ENCODE results near the gene NAB1.
A peak's percentile ranks its signal among the peaks of the same experiment; 100 is the strongest.

Gene NAB1

DNA sequence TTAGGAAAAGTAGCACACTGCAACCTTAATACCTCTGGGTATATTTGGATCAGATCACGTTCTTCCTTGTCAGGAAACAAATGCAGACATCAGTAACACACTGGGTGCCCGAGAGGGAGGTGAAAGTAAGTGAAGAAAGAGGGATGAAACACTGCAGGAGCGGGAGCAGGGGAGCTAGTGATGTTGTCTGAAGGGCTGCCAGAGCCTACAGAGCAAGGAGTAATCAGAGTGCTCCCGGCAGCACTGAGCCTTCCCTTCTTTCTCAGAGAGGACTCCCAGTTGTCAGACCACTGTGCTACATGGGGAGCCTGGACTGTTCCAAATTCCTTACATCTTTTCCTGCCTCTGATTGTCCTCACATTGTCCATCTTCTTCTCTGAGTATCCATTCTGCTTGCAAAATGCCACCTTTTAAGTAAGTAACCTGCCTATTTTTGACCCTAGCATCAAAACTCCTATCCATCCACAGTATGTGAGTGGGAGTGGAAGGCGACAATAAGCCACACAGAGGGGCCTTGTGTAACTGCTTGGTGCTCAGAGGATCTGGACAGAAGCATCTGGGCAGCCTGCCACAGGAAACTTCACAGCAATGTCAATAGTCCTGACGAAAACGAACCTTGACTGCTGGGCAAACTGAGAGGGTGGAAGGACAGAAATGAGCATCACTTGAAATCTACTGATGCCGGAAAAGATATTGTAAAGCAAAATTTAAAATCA lies 10.8 kb upstream of the NAB1 start:
- DNase-seq: no peak

DNA sequence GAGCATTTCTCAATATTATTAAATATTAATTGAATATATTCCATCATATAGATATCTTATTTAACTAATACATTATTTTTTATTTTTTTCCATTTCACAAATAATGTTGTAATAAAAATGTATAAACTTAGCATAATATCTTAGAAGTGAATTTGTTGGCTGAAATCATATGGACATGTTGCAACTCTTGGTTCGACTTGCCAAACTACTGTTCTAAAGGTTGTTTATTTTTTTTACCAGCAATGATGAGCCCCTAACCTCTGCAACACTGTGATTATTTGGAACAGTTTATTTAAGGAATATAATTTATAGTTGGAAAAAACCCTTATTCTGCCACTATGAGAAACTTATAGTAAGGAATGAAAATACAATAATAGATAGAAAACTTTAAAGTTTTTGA lies 8.8 kb upstream of the NAB1 start:
- DNase-seq: no peak

DNA sequence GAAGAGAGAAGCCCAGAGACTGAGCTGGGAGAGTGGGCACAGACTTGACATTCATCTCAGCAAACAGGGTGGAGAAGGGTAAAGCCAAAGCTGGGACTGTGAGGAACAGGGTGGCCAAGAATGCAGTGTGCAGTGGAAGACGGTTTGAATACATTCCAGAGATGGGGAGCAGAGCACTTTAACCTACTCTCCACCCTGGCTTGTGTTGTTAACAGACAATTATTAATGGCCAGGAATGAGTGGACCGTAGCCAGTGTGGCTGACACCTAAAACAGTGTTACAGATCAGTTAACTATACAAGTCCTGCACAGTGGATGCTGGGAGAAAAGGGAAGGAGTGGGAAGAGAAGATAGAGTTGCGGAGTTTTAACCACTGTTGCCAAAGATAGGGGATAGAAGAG lies 7.4 kb upstream of the NAB1 start:
- DNase-seq: no peak

DNA sequence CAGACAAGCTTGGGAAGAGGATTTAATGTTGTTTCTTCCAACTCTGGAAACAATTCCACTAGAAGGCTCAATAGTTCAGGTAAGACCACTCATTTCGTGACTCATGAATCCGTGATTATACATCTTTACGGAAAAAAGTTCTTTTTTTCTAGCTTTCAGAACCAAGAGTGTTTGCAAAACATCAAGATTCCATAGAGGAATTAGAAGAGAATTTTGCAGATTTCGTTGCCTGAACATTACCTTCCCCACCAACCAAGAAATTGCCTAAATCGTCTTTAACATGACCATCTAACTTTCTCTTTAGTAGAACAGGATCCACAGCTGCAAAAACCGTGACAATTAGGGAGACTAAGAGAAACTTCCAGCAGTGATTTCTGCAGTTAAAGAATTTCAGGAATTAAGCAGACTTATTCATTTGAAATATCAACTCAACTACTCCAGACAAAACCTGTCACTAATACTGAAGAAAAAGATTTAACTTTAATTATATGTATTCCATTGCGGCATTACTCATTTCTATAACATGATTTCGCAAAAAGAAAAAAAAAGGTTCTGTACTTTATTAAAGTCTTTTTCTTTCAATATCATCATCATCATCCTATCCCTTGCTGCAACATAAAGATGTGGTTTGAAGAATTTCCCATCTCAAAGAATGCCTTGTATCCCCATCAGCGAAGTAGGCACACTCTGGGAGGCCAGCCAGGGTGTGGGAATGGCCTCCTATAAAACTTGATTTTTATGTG lies 1.9 kb upstream of the NAB1 start:
- DNase-seq: no peak

DNA sequence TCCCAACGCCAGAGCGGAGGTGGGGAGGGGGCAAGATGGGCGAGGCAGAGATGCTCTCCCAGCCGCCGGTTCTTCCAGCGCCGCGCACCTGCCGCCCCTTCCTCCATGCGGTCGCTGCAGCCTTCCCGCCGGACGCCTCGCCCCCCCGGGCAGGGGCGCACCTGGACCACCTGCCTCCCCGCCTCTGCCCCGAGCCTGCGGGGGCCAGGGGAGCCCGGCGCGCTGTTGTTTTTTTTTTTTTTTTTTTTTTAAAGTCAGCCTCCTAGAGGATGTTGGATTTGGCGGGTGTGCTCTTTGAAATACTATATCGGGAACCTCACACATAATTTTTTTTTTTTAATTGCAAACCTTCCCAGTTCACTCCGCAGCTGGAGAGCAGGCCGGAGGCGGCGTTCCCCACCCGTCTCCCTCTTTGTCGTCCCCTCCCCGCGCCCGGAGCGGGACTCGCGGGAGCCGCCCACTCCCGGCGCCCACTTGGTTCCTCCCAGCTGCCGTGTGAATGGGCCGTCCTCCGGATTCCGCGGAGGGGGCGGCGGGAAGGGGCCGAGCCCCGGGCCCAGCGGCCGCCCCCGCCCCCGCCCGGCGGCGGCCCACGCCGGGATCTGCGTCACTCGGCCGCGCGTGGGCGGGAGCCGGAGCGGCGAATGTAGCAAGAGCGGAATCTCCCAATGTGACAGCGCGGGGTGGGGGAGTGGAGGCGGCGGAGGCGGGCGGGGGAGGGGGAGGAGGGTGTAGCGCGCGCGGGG lies 421 bp upstream of the NAB1 start:
- peak; percentile 86 to 90 for DNase-seq

DNA sequence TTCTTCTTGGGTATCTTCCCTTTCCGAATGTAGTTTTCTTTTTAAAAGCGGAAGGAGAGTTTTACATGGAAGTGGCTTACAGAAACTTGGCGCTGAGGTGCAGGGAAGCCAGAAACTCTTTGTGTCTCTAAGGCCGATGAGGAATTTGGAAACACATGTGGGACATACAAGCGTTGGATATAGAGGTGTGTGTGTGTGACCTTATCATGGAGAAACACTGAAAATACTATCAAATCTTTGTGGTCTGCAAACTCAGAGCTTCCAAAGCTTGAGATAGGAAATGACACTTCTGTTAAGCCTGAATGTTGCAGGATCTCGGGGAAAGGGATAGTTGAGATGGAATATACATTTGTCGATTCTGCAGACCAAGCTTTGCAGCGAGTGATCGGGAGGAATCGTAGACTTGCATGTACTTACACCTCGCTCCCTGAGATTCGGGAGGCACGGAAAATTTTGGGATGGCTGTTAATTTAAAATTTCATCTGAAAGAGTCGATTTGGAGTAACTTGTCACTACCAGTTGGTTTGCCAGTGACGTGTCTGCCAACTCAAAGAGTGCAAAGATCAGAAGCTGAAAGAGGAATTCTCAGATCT lies 1.0 kb downstream of the NAB1 start:
- DNase-seq: peak in 1 of 2 experiments; percentile 26

DNA sequence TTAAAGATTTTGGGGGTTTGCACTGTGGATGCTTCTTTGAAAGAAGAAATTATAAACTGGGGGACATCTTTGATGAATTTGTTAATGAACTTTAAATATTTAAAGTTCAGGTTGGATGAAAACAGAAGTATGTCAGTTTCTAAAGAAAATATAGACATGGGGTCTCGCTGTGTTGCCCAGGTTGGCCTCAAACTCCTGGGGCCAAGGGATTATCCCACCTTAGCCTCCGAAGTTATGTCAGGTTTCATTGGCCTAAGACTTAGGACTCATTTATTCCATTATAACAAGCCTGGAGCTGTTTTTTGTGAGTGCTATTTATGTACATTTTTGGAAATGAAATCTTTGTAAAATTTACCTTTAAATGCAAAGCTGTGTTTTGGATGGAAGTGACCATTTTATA lies 2.5 kb downstream of the NAB1 start:
- DNase-seq: no peak

DNA sequence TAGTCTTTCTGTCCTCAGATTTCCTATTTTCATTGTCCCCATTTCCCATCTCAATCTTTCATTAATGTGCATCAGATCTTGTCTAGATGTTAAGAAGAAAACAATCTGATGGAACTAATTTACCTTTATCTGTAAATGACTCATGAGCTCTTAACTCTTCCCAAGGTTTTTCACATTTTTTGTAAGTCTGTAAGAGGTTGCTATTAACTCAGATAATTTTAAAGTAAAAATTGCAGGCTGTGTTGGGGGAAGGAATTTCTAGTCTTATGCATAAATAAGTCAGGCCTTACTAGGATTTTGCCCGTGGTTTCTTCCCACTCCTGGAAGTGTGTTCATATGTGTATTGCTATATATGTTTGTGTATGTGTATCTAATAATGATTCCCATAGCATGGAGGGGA lies 4.3 kb downstream of the NAB1 start:
- no peak for DNase-seq

DNA sequence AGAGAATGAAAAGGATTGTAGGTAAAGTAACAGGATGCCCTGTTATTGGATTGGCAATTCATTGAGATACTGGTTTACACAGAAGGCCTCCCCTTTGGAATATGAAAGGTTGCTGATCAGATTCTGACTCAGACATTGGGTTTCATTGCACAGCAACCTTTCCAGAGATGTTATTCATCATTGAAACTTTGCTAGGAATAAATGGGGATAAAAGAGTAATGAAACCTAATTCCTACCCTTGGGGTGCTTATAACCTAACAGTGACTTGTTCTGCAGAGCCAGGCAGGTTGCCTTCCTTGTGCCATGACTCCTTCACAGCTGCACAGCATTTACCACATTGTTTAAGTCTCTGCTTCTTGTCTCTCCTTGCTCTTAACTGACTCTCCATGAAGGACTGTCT lies 5.0 kb downstream of the NAB1 start:
- DNase-seq: no peak

DNA sequence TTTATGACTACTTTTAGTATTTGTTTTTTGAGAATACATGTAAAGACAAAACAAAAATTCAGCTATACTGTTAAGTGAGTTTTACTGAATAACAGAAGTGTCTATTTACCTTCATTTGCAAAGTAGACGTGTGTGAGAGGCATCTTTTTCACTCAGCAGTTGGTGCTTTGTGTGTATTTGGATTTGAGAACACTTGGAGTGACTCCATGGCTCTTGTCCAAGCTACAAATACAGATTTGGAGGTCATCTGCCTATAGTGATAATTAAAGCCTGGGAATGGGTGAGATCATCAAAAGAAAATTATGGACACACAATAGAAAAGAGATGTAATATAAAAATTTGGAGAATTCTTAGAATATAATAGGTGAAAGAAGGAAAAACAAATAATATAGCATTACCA lies 6.2 kb downstream of the NAB1 start:
- DNase-seq: no peak

DNA sequence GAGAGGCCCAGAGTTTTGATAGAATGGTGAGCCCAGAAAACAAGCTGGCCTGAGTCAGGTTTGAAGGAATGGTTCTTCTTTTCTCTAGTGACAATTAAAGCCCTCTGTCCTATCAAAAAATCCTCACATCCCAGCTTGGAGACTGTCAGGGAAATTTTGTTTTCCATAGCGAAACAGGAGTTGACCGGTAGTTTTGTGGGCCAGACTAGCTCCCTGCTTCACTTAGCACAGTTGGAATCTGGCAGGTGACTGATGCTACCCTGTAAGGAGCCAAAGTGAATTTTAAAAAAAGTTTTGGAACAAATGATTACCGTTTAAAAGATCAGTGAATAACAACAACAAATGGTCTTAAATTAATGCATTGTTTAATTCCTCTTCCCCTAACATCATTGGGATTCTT lies 6.7 kb downstream of the NAB1 start:
- no peak for DNase-seq

DNA sequence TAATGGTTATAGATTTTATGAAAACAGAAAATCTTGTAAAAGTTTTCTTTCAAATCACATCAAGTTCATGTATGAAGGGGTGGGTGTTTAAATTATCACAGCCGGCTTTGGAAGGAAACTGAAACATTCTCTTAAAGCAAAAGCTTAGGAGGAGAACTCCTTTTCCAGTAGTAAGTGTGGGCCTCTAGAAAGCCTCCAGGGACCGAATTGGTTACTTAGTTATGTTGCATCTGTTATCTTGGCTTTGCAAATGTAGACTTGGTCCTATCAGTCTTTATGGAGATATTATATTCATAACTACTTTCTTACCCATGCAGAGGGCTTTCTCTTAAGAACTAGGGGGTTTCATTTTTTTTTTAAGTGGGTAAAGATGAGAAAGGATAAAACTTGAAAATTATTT lies 7.4 kb downstream of the NAB1 start:
- no peak for DNase-seq

DNA sequence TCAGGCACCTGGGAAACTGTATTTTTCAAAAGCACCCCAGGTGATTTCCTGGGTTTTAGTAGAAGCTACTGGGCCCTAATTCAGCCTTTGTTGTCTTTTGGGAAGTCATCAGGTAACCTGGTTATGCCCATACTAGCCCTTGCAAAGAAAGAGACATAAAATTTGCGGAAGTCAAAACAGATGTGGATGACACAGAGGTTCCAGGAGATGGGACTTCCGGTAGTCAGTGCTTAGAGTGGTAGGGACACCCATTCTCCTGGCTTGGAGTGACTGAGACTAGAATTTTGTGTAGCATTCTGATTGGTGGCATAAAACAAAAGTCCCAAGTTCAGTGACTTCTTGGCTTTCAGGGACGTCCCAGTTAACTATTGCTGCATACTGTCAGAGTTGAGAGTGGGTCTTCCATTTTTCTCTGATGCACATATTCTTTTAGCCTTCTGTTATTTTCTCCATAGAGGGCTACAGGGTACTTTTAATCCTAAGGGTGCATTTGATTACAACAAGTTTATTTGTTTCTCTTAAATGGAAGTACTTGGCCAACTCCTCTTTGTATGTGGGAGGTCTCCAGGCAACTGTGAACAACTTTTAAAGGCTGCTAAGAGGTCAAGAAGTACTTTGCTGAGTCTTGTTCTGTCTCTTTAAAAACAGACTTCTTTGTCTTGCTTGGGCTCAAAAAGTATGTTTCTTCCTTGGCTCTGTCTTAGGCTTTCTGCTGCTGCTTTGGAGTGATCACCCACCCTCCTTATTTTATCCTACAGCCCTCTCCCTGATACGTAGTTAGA lies 8.8 kb downstream of the NAB1 start:
- DNase-seq: no peak

DNA sequence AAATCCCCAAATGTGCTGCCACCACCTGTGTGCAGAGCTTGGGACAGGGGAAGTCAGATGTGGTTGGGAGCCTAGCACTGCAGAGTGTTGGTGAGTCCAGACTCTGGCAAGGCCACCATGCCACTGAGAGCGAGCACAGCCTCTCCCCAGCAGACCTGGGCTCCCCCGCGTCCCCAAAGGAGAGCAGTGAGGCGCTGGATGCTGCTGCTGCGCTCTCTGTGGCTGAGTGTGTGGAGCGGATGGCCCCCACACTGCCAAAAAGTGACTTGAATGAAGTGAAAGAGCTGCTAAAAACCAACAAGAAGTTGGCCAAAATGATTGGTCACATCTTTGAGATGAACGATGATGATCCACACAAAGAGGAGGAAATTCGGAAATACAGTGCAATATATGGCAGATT lies 10.7 kb downstream of the NAB1 start:
- DNase-seq: no peak

DNA sequence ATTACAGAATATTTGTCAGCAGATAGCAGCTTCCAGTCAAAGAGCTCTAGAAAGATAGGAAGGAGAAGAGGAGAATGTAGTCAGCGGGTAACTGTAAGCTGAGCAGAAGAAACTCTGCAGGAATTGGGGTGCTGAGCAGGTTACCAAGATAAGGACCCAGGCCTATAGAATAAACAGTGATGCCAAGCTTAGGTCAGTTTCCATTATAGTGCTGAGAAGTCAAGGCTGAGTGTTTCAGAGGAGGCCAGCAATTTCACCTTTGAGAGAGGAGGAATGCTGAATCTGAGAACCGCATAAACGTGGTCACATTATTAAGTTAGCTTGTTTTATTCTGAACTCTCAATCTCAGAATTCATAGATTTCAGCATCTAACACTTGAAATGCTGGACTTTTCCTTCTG lies 13.9 kb downstream of the NAB1 start:
- DNase-seq: no peak

DNA sequence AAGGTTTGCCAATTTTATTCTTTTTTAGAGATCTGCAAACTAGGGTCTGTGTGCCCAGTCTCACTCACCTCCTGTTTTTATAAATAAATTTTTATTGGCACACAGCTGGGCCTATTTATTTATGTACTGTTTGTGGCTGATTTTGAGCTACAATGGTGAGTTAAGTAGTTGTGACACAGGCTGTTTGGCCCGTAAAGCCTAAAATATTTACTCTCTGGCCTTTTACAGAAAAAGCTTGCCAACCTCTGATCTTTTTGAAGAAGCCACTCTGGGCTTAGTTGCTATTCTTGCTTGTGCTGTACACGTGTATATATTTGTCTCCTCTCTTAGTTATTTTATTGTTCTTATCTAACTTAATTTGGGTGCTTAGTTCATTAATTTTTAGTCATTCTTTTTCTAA lies 14.5 kb downstream of the NAB1 start:
- DNase-seq: no peak

DNA sequence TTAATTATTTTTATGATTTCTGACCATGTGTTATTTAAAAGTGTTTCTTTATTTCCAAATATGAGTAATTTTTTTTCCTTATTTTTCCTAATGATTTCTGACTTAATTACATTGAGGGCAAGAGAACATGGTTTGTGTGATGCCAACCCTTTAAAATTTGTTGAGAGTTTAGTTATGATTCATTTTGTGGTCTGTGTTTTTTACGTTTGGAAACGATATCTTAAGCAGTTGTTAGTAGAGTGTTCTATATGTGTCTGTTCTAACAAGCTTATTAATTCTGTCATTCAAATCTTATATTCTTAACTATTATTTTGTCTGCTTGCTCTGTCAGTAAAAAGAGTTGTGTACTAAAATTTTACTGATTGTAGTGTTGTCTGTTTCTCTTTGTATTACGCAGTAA lies 15.0 kb downstream of the NAB1 start:
- no peak for DNase-seq

DNA sequence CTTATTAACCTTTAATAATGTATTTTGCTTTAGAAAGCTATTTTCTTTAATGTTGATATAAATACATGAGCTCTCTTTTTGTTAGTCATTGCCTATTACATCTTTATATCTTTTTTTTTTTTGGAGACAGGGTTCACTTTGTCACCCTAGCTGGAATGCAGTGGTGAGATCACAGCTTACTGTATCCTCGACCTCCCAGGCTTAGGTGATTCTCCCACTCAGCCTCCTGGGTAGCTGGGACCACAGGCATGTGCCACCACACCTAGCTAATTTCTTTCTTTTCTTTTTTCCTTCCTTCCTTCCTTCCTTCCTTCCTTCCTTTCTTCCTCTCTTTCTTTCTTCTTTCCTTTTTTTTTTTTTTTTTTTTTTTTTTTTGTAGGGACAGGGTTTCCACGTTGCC lies 15.4 kb downstream of the NAB1 start:
- DNase-seq: no peak

DNA sequence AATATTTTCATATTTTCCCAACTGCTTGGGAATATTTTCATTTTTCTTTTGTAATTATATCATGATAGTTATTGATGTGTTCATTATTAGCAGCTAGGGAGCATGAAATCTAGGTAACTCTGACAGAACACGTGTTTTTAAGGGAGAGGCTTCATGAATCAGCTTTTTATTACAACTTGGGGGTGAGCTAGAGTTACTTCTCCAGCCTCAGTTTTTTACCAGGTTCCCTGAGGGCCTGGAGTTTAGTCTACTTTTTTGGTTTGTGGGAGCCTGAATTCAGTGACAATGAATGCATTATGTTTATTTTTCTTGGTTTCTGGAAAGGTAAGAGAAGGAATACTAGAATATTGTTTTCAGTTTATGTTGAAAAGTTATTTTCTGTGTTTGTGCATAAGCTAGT lies 18.0 kb downstream of the NAB1 start:
- DNase-seq: no peak

DNA sequence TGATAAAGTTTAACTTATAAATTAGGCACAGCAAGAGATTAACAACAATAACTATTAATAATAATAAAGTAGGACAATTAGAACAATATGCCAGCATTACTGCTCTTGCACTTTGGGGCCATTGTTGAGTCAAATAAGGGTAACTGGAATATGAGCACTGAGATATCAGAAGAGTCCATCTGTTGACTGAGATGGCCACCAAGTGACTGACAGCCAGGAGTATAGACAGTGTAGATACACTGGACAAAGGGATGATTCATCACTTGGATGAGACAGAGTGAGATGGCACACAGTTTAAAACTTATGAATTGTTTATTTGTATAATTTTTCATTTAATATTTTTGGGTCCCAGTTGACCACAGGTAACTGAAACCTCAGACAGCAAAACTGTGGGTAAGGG lies 20.0 kb downstream of the NAB1 start:
- no peak for DNase-seq

DNA sequence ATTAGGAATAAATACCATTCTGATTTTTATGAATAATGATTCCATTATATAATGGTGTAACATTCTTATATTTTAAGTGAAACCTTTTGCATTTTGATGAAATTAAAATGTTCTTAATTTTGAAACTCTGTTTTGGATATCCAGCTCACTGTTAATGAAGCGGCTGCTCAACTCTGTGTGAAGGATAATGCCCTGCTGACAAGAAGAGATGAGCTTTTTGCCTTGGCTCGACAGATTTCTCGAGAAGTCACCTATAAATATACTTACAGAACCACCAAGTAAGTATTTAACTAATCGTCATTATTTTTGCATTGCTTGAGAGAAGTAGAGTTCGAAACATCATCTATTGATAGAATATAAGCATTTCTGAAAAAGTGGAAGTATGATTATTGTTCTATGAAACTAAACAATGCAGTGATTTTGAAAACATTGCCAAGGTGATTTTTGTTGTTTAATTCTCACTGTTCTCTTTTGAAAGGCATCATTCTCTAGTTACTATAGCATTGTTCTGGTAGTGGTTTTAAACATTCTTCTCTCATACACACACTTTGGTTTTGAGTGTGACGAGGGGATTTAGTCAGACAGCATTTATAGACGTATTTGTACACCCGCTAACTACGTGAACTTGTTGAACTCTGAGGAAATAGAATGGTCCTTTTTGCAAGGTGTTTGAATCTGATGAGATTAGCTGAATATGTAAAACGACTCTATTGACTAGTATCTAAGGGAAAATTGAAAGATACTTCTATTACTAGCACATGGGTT lies 21.5 kb downstream of the NAB1 start:
- no peak for DNase-seq

Measured in stimulated activated CD4-positive, alpha-beta T cell treated with anti-CD3 and anti-CD28 coated beads, Interleukin-4, amount 100 ng/mL, for 4 hours (primary cell).